ENCODE measurements around the gene SYVN1.

Gene SYVN1

GRCh38 chr11:65115361-65116082 is 18.8 kb downstream of the SYVN1 start:
- no peak overlapping the region for H3K4me3 ChIP-seq (ENCODE audit: low read depth, low read length)
- H3K9me3 ChIP-seq (ENCODE audit: control insufficient read depth, insufficient read depth, low read depth, low read length): no peaks in the 10 kb centered on the region
- no peak overlapping the region for H3K9ac ChIP-seq (ENCODE audit: low read length)
- peaks cover 47% of the 10 kb centered on the region for H3K36me3 ChIP-seq (ENCODE audit: control insufficient read depth, insufficient read depth, low read length)
- no peak overlapping the region for H3K27ac ChIP-seq (ENCODE audit: low read depth, low read length)
- H3K4me1 ChIP-seq (ENCODE audit: control insufficient read depth, insufficient read depth, low read length): peaks cover 23% of the 10 kb centered on the region
- no peaks in the 10 kb centered on the region for H3K27me3 ChIP-seq (ENCODE audit: control insufficient read depth, insufficient read depth, low read length)

GRCh38 chr11:65114538-65115171 is 19.7 kb downstream of the SYVN1 start:
- Histone ChIP-seq H3K27me3 (ENCODE audit: control insufficient read depth, insufficient read depth, low read length) (no peaks in the 10 kb centered on the region), H3K4me1 (ENCODE audit: control insufficient read depth, insufficient read depth, low read length) (peaks cover 25% of the 10 kb centered on the region), H3K36me3 (ENCODE audit: control insufficient read depth, insufficient read depth, low read length) (peaks cover 38% of the 10 kb centered on the region), H3K9me3 (ENCODE audit: control insufficient read depth, insufficient read depth, low read depth, low read length) (no peaks in the 10 kb centered on the region), H3K4me3 (ENCODE audit: low read depth, low read length) (no peak overlapping the region), H3K9ac (ENCODE audit: low read length) (no peak overlapping the region), H3K27ac (ENCODE audit: low read depth, low read length) (no peak overlapping the region)

GRCh38 chr11:65113839-65114238 is 20.5 kb downstream of the SYVN1 start:
- no peak overlapping the region for H3K27ac ChIP-seq (ENCODE audit: low read depth, low read length)
- H3K9me3 ChIP-seq (ENCODE audit: control insufficient read depth, insufficient read depth, low read depth, low read length): no peaks in the 10 kb centered on the region
- H3K4me1 ChIP-seq (ENCODE audit: control insufficient read depth, insufficient read depth, low read length): peaks cover 25% of the 10 kb centered on the region
- H3K27me3 ChIP-seq (ENCODE audit: control insufficient read depth, insufficient read depth, low read length): no peaks in the 10 kb centered on the region
- peaks cover 36% of the 10 kb centered on the region for H3K36me3 ChIP-seq (ENCODE audit: control insufficient read depth, insufficient read depth, low read length)
- H3K4me3 ChIP-seq (ENCODE audit: low read depth, low read length): no peak overlapping the region
- no peak overlapping the region for H3K9ac ChIP-seq (ENCODE audit: low read length)

GRCh38 chr11:65113361-65113756 is 21.0 kb downstream of the SYVN1 start:
- no peak overlapping the region; the same call in 1 of the 2 replicates for H3K27ac ChIP-seq (ENCODE audit: low read depth, low read length)

GRCh38 chr11:65112546-65113360 is 21.6 kb downstream of the SYVN1 start:
- H3K9me3 ChIP-seq (ENCODE audit: control insufficient read depth, insufficient read depth, low read depth, low read length): no peaks in the 10 kb centered on the region
- H3K4me1 ChIP-seq (ENCODE audit: control insufficient read depth, insufficient read depth, low read length): peaks cover 25% of the 10 kb centered on the region
- H3K4me3 ChIP-seq (ENCODE audit: low read depth, low read length): peak overlapping the region; percentile 84
- H3K9ac ChIP-seq (ENCODE audit: low read length): peak overlapping the region; percentile 79
- peak overlapping the region; percentile 65; the same call in 1 of the 2 replicates for H3K27ac ChIP-seq (ENCODE audit: low read depth, low read length)
- no peaks in the 10 kb centered on the region for H3K27me3 ChIP-seq (ENCODE audit: control insufficient read depth, insufficient read depth, low read length)
- H3K36me3 ChIP-seq (ENCODE audit: control insufficient read depth, insufficient read depth, low read length): peaks cover 28% of the 10 kb centered on the region

More at GRCh38 chr11:65113361-65113756, 21.0 kb downstream of the SYVN1 start:
- Histone ChIP-seq H3K4me3 (ENCODE audit: low read depth, low read length) (peak overlapping the region; percentile 84), H3K9me3 (ENCODE audit: control insufficient read depth, insufficient read depth, low read depth, low read length) (no peaks in the 10 kb centered on the region), H3K27me3 (ENCODE audit: control insufficient read depth, insufficient read depth, low read length) (no peaks in the 10 kb centered on the region), H3K4me1 (ENCODE audit: control insufficient read depth, insufficient read depth, low read length) (peaks cover 25% of the 10 kb centered on the region), H3K36me3 (ENCODE audit: control insufficient read depth, insufficient read depth, low read length) (peaks cover 32% of the 10 kb centered on the region), H3K9ac (ENCODE audit: low read length) (no peak overlapping the region)

GRCh38 chr11:65111744-65112545 is 22.4 kb downstream of the SYVN1 start, which contains the start of gene TM7SF2:
TM7SF2 (plus strand) TSS chr11:65111872; CDS start chr11:65112016, 144 bp downstream.
- Histone ChIP-seq H3K27me3 (ENCODE audit: control insufficient read depth, insufficient read depth, low read length) (no peaks in the 10 kb centered on the region), H3K4me1 (ENCODE audit: control insufficient read depth, insufficient read depth, low read length) (peaks cover 25% of the 10 kb centered on the region), H3K9me3 (ENCODE audit: control insufficient read depth, insufficient read depth, low read depth, low read length) (no peaks in the 10 kb centered on the region), H3K36me3 (ENCODE audit: control insufficient read depth, insufficient read depth, low read length) (peaks cover 34% of the 10 kb centered on the region), H3K4me3 (ENCODE audit: low read depth, low read length) (peak within 1 kb of the TSS; percentile 84), H3K9ac (ENCODE audit: low read length) (peak within 1 kb of the TSS; percentile 79), H3K27ac (ENCODE audit: low read depth, low read length) (peak within 1 kb of the TSS; percentile 65; the same call in 1 of the 2 replicates)

- Histone ChIP-seq H3K9me3 (ENCODE audit: control insufficient read depth, insufficient read depth, low read depth, low read length) (no peaks in the 10 kb centered on the region), H3K27me3 (ENCODE audit: control insufficient read depth, insufficient read depth, low read length) (no peaks in the 10 kb centered on the region), H3K4me1 (ENCODE audit: control insufficient read depth, insufficient read depth, low read length) (peaks cover 19% of the 10 kb centered on the region), H3K27ac (ENCODE audit: low read depth, low read length) (no peak overlapping the region), H3K36me3 (ENCODE audit: control insufficient read depth, insufficient read depth, low read length) (peaks cover 34% of the 10 kb centered on the region), H3K9ac (ENCODE audit: low read length) (no peak overlapping the region), H3K4me3 (ENCODE audit: low read depth, low read length) (peak overlapping the region; percentile 50)
Measured at GRCh38 chr11:65111159-65111743, 23.1 kb downstream of the SYVN1 start.

GRCh38 chr11:65110354-65110861 is 23.9 kb downstream of the SYVN1 start:
- Histone ChIP-seq H3K4me3 (ENCODE audit: low read depth, low read length) (no peak overlapping the region), H3K27ac (ENCODE audit: low read depth, low read length) (no peak overlapping the region)

GRCh38 chr11:65109231-65110198 is 24.8 kb downstream of the SYVN1 start:
- Histone ChIP-seq H3K9ac (ENCODE audit: low read length) (no peak overlapping the region), H3K9me3 (ENCODE audit: control insufficient read depth, insufficient read depth, low read depth, low read length) (no peaks in the 10 kb centered on the region), H3K27me3 (ENCODE audit: control insufficient read depth, insufficient read depth, low read length) (no peaks in the 10 kb centered on the region), H3K36me3 (ENCODE audit: control insufficient read depth, insufficient read depth, low read length) (peaks cover 23% of the 10 kb centered on the region), H3K27ac (ENCODE audit: low read depth, low read length) (no peak overlapping the region), H3K4me1 (ENCODE audit: control insufficient read depth, insufficient read depth, low read length) (peaks cover 18% of the 10 kb centered on the region), H3K4me3 (ENCODE audit: low read depth, low read length) (no peak overlapping the region)

More at GRCh38 chr11:65110354-65110861, 23.9 kb downstream of the SYVN1 start:
- Histone ChIP-seq H3K4me1 (ENCODE audit: control insufficient read depth, insufficient read depth, low read length) (peaks cover 18% of the 10 kb centered on the region), H3K9me3 (ENCODE audit: control insufficient read depth, insufficient read depth, low read depth, low read length) (no peaks in the 10 kb centered on the region), H3K36me3 (ENCODE audit: control insufficient read depth, insufficient read depth, low read length) (peaks cover 30% of the 10 kb centered on the region), H3K9ac (ENCODE audit: low read length) (no peak overlapping the region), H3K27me3 (ENCODE audit: control insufficient read depth, insufficient read depth, low read length) (no peaks in the 10 kb centered on the region)
